ENCODE results near the gene CDC42BPB.

- no peak for TF ChIP-seq CTCF (IDR thresholded peaks at IDR 0.05; ENCODE audit: low read depth, low read length)
- TF ChIP-seq EZH2phosphoT487 (IDR thresholded peaks at IDR 0.05; ENCODE audit: low read depth): no peak
These were observed 16.1 kb upstream of the CDC42BPB start for GRCh38 chr14:103073367-103073875.

Measured in OCI-LY3 (cell line).